Left kidney (tissue), 8 donors: ENCODE data around the gene NOVA2. TPM values are rescaled to one million over a fixed set of nuclear protein-coding genes. Genes with fewer than 3 reads are reported as not detected.

Experiments
- DNase-seq: peaks from one replicate; pipeline ENCODE4 v3.0.0-alpha.2; 2013
- long read RNA-seq, 8 donors: transcript quantifications; one replicate each; lab custom pipeline, GENCODE V29; 2026
- polyA plus RNA-seq: library from polyadenylated mRNA; unstranded; fragments of 120-200 nt; gene quantifications from one replicate; pipeline ENCODE4 v1.2.1, GENCODE V29; 2013; ENCODE audit not compliant: insufficient read length

Gene NOVA2
- 4.1 TPM for polyA plus RNA-seq
- long read RNA-seq, donor 1, full-length matches to known transcripts = 4 of 4 reads
- long read RNA-seq, donor 1, partial matches to known transcripts = 0 of 4 reads
- long read RNA-seq, donor 1, other reads (novel, unspliced or antisense) = 0 of 4 reads
- long read RNA-seq, donor 2 = 0 reads
- long read RNA-seq, donor 3, full-length matches to known transcripts = 1 of 1 reads
- long read RNA-seq, donor 3, partial matches to known transcripts = 0 of 1 reads
- long read RNA-seq, donor 3, other reads (novel, unspliced or antisense) = 0 of 1 reads
- long read RNA-seq, donor 4 = 0 reads
- long read RNA-seq, donor 5, full-length matches to known transcripts = 1 of 1 reads
- long read RNA-seq, donor 5, partial matches to known transcripts = 0 of 1 reads
- long read RNA-seq, donor 5, other reads (novel, unspliced or antisense) = 0 of 1 reads
- long read RNA-seq, donor 6 = 0 reads
- long read RNA-seq, donor 7 = 0 reads
- long read RNA-seq, donor 8 = 0 reads

- no peak for DNase-seq
Observed at GRCh38 chr19:45973553-45974338, at the start of gene NOVA2. NOVA2 (minus strand) TSS chr19:45973865; CDS start chr19:45973351, 514 bp downstream.

- no peak for DNase-seq
Observed at GRCh38 chr19:46023311-46023779, 49.7 kb upstream of the NOVA2 start.

- DNase-seq = no peak
Observed at GRCh38 chr19:46022431-46023310, 49.0 kb upstream of the NOVA2 start, which contains the start of gene PGLYRP1. PGLYRP1 (minus strand) TSS chr19:46023053; CDS start chr19:46023021, 32 bp downstream.

GRCh38 chr19:46022061-46022430 lies 48.4 kb upstream of the NOVA2 start:
- no peak for DNase-seq

- no peak for DNase-seq
Observed at GRCh38 chr19:46021531-46022041, 47.9 kb upstream of the NOVA2 start.

- DNase-seq = no peak
Observed at GRCh38 chr19:46020819-46021125, 47.1 kb upstream of the NOVA2 start.

GRCh38 chr19:46019270-46019669 lies 45.6 kb upstream of the NOVA2 start:
- no peak for DNase-seq

GRCh38 chr19:46018729-46019251 lies 45.1 kb upstream of the NOVA2 start:
- DNase-seq = no peak

- DNase-seq = no peak
Observed at GRCh38 chr19:46017874-46018675, 44.4 kb upstream of the NOVA2 start.

- DNase-seq = no peak
Observed at GRCh38 chr19:46017095-46017429, 43.4 kb upstream of the NOVA2 start.

GRCh38 chr19:46016426-46017094 lies 42.9 kb upstream of the NOVA2 start:
- peak; percentile 75 for DNase-seq

GRCh38 chr19:46015687-46016425 lies 42.2 kb upstream of the NOVA2 start:
- no peak for DNase-seq

GRCh38 chr19:46014941-46015686 lies 41.4 kb upstream of the NOVA2 start:
- DNase-seq = peak; percentile 53

- DNase-seq = no peak
Observed at GRCh38 chr19:46014534-46014933, 40.9 kb upstream of the NOVA2 start.

- DNase-seq = no peak
Observed at GRCh38 chr19:46009530-46010510, 36.2 kb upstream of the NOVA2 start.

- DNase-seq = no peak
Observed at GRCh38 chr19:46006411-46006810, 32.7 kb upstream of the NOVA2 start.

- no peak for DNase-seq
Observed at GRCh38 chr19:46002678-46003275, 29.1 kb upstream of the NOVA2 start.
